ENCODE data around the gene ATP5F1D.

GRCh38 chr19:1223018-1223855 lies 18.3 kb upstream of the ATP5F1D start:
- TF ChIP-seq, protein P1, sequence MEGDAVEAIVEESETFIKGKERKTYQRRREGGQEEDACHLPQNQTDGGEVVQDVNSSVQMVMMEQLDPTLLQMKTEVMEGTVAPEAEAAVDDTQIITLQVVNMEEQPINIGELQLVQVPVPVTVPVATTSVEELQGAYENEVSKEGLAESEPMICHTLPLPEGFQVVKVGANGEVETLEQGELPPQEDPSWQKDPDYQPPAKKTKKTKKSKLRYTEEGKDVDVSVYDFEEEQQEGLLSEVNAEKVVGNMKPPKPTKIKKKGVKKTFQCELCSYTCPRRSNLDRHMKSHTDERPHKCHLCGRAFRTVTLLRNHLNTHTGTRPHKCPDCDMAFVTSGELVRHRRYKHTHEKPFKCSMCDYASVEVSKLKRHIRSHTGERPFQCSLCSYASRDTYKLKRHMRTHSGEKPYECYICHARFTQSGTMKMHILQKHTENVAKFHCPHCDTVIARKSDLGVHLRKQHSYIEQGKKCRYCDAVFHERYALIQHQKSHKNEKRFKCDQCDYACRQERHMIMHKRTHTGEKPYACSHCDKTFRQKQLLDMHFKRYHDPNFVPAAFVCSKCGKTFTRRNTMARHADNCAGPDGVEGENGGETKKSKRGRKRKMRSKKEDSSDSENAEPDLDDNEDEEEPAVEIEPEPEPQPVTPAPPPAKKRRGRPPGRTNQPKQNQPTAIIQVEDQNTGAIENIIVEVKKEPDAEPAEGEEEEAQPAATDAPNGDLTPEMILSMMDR (IDR thresholded peaks at IDR 0.05; ENCODE audit: low read depth, low read length), result peak; percentile 69
- TF ChIP-seq EZH2phosphoT487 (IDR thresholded peaks at IDR 0.05; ENCODE audit: low read depth), result no peak
